Inflammatory macrophage treated with lipopolysaccharide for 4 hours (primary cell): ENCODE measurements around the gene CCDC144A.
"Not testable (repeated sequence)": the region's sequence is repeated elsewhere in the genome, so short reads cannot be mapped to it uniquely, and the experiment has no call there.

ENCODE experiments used
- DNase-seq: peaks from one replicate; pipeline ENCODE4 v3.0.0-alpha.2; 2020

The CCDC144A gene

GRCh38 chr17:16751224-16751923 is 61.3 kb downstream of the CCDC144A start:
- peak; percentile 3 for DNase-seq

- not testable (repeated sequence) for DNase-seq
Measured at GRCh38 chr17:16751924-16752287, 61.9 kb downstream of the CCDC144A start.

- DNase-seq: not testable (repeated sequence)
Measured at GRCh38 chr17:16757520-16757919, 67.5 kb downstream of the CCDC144A start.

GRCh38 chr17:16758177-16758576 is 68.1 kb downstream of the CCDC144A start:
- not testable (repeated sequence) for DNase-seq

GRCh38 chr17:16768290-16769175 is 78.5 kb downstream of the CCDC144A start:
- not testable (repeated sequence) for DNase-seq

GRCh38 chr17:16772394-16773145 is 82.5 kb downstream of the CCDC144A start:
- not testable (repeated sequence) for DNase-seq

- DNase-seq: not testable (repeated sequence)
Measured at GRCh38 chr17:16773146-16773522, 83.1 kb downstream of the CCDC144A start.

- not testable (repeated sequence) for DNase-seq
Measured at GRCh38 chr17:16787851-16788250, 97.8 kb downstream of the CCDC144A start.

- DNase-seq: not testable (repeated sequence)
Measured at GRCh38 chr17:16788889-16789536, 99.0 kb downstream of the CCDC144A start.

- not testable (repeated sequence) for DNase-seq
Measured at GRCh38 chr17:16789622-16790021, 99.6 kb downstream of the CCDC144A start.

- not testable (repeated sequence) for DNase-seq
Measured at GRCh38 chr17:16790313-16790871, 100.4 kb downstream of the CCDC144A start.

- DNase-seq: not testable (repeated sequence)
Measured at GRCh38 chr17:16794215-16794614, 104.2 kb downstream of the CCDC144A start.

- not testable (repeated sequence) for DNase-seq
Measured at GRCh38 chr17:16795894-16796293, 105.9 kb downstream of the CCDC144A start.

GRCh38 chr17:16804851-16805250 is 114.8 kb downstream of the CCDC144A start:
- not testable (repeated sequence) for DNase-seq

GRCh38 chr17:16806599-16806998 is 116.6 kb downstream of the CCDC144A start:
- DNase-seq: not testable (repeated sequence)

- not testable (repeated sequence) for DNase-seq
Measured at GRCh38 chr17:16807620-16808019, 117.6 kb downstream of the CCDC144A start.

- DNase-seq: not testable (repeated sequence)
Measured at GRCh38 chr17:16810236-16810635, 120.2 kb downstream of the CCDC144A start.

- DNase-seq: not testable (repeated sequence)
Measured at GRCh38 chr17:16812126-16812525, 122.1 kb downstream of the CCDC144A start.

GRCh38 chr17:16814439-16814838 is 124.4 kb downstream of the CCDC144A start:
- no peak for DNase-seq

GRCh38 chr17:16817201-16817600 is 127.2 kb downstream of the CCDC144A start:
- DNase-seq: no peak

- DNase-seq: not testable (repeated sequence)
Measured at GRCh38 chr17:16817940-16818339, 127.9 kb downstream of the CCDC144A start.

- no peak for DNase-seq
Measured at GRCh38 chr17:16818340-16818739, 128.3 kb downstream of the CCDC144A start.
